ENCODE data around the gene KDM5B.

The KDM5B gene

DNA sequence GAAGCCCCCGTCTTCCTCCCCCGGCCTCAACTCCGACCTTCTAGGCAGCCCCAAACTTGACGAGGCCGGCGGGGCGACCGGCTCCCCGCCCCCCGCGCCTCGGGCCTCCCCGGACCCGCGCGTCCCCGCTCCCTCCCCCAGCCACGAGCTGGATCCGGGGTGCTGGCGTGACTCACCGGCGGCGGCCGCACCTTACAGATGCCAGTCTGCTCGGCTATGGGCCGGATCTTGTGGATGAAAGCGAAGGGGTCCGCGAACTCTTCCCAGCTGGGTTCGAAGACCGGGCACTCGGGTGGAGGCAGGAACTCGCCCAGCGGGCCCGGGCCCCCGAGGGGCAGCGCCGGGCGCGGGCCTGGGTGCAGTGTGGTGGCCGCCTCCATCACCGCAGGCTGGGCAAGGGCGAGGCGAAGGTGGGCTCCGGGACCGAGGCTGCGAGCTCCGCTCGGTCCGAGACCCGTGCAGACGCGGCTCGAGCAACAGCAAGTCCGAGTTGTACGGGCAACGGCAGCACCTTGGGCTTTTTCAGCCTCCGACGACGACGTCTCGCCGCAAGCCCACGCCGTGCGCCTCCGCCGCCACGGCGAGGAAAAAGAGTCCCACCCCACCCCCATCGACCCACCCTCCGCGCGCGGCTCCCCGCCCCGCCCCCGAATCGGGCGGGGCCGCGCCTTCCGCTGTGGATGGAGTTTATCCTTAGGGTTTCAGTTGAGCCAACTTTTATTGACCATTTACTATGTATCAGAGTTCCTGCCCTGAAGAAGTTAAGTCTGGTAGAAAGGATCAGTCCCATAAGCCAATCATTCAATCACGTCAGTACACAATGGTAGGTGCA is at the start of gene KDM5B:
TSS of gene KDM5B (minus strand) at position 496 of the 832 bp plus-strand sequence. CDS start at position 380, 116 bp downstream.
- Histone ChIP-seq H3K9me3 (ENCODE audit: control insufficient read depth in 1 of 2, low read length in 2 of 2) (no peaks in the 10 kb centered on the region), H3K27me3 (ENCODE audit: low read depth, low read length) (peaks cover 3% of the 10 kb centered on the region), H3K4me3 (ENCODE audit: low read depth in 1 of 2, low read length in 2 of 2) (peak within 1 kb of the TSS; percentile 71 to 94), H3K27ac (ENCODE audit: low read length) (peak within 1 kb of the TSS; percentile 72), H3K4me1 (ENCODE audit: control insufficient read depth in 1 of 2, insufficient read depth in 2 of 2, low read length in 2 of 2) (peaks cover 16 to 35% of the 10 kb centered on the region in 2 donors), H3K36me3 (ENCODE audit: control insufficient read depth in 1 of 2, insufficient read depth in 2 of 2, low read length in 2 of 2) (no peaks in the 10 kb centered on the region)

DNA sequence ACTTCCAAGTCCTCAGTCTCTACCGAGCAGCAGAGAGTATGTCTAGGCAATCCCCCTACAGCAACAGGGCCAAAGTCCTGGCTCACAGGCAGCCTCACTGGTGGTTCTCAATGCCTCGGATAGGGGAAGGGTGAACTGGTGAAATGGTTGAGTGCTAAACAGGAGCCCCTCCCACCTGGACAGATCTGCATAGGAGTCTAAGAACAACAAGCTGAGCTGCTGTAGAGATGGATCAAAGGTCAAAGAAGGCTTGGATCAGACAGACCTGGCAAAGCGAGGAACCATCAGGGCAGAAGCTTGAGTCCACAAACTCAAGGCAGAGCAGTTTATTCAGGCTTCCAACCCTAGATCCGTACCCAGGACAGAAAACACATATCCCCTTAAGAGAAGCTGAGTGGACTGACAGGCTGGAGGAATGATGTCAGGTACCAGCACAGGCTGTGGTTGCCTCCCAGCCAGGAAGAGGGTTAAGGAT is 49.0 kb upstream of the KDM5B start:
- Histone ChIP-seq H3K4me3 (ENCODE audit: low read depth in 1 of 2, low read length in 2 of 2) (no peak overlapping the region), H3K36me3 (ENCODE audit: control insufficient read depth in 1 of 2, insufficient read depth in 2 of 2, low read length in 2 of 2) (no peaks in the 10 kb centered on the region), H3K27me3 (ENCODE audit: low read depth, low read length) (no peaks in the 10 kb centered on the region), H3K27ac (ENCODE audit: low read length) (no peak overlapping the region), H3K9me3 (ENCODE audit: control insufficient read depth in 1 of 2, low read length in 2 of 2) (no peaks in the 10 kb centered on the region), H3K4me1 (ENCODE audit: control insufficient read depth in 1 of 2, insufficient read depth in 2 of 2, low read length in 2 of 2) (peaks cover 0 to 20% of the 10 kb centered on the region in 2 donors)

DNA sequence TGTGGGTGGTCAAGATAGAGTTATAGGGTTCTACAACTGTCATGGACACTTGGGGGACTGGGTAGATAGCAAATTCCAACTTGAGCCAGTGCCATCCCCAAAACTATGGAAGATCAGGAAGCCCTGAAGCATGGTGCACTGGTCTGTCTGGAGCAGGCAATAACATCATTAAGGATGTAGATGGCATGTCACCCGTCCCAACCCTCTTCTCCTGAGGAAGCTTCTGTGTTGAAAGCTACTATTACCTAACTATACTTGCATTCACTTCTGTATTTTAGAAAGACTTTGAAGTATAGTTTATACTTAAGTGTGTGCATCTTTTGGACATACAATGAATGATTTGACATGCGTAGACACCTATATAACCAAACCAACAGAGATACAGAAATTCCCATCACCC is 47.8 kb upstream of the KDM5B start:
- Histone ChIP-seq H3K36me3 (ENCODE audit: control insufficient read depth in 1 of 2, insufficient read depth in 2 of 2, low read length in 2 of 2) (no peaks in the 10 kb centered on the region), H3K9me3 (ENCODE audit: control insufficient read depth in 1 of 2, low read length in 2 of 2) (no peaks in the 10 kb centered on the region), H3K4me3 (ENCODE audit: low read depth in 1 of 2, low read length in 2 of 2) (no peak overlapping the region), H3K4me1 (ENCODE audit: control insufficient read depth in 1 of 2, insufficient read depth in 2 of 2, low read length in 2 of 2) (peaks cover 0 to 12% of the 10 kb centered on the region in 2 donors), H3K27ac (ENCODE audit: low read length) (no peak overlapping the region), H3K27me3 (ENCODE audit: low read depth, low read length) (no peaks in the 10 kb centered on the region)

DNA sequence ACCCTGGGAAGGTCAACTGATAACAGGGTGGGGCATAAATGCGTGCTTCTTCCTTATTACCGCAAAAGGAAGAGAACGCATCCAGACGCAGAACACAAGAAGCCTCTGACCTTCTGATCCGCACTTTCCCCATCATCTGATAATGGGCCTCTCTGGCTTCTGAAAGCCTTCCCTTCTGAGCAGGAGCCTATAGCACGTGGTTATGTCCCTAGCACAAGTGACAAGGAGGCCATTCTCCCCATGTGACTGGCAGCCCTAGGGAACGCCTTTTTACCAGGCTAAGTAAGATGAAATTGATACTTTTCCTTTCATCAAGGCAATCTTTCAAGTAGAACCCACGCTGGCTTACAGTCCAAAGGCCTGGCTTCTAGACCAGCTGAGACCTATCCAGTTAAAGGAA is 46.6 kb upstream of the KDM5B start:
- H3K27ac ChIP-seq (ENCODE audit: low read length), result no peak overlapping the region
- H3K4me3 ChIP-seq (ENCODE audit: low read depth in 1 of 2, low read length in 2 of 2), result no peak overlapping the region
- no peaks in the 10 kb centered on the region for H3K36me3 ChIP-seq (ENCODE audit: control insufficient read depth in 1 of 2, insufficient read depth in 2 of 2, low read length in 2 of 2)
- H3K27me3 ChIP-seq (ENCODE audit: low read depth, low read length), result no peaks in the 10 kb centered on the region
- peaks cover 0 to 7% of the 10 kb centered on the region in 2 donors for H3K4me1 ChIP-seq (ENCODE audit: control insufficient read depth in 1 of 2, insufficient read depth in 2 of 2, low read length in 2 of 2)
- no peaks in the 10 kb centered on the region for H3K9me3 ChIP-seq (ENCODE audit: control insufficient read depth in 1 of 2, low read length in 2 of 2)

DNA sequence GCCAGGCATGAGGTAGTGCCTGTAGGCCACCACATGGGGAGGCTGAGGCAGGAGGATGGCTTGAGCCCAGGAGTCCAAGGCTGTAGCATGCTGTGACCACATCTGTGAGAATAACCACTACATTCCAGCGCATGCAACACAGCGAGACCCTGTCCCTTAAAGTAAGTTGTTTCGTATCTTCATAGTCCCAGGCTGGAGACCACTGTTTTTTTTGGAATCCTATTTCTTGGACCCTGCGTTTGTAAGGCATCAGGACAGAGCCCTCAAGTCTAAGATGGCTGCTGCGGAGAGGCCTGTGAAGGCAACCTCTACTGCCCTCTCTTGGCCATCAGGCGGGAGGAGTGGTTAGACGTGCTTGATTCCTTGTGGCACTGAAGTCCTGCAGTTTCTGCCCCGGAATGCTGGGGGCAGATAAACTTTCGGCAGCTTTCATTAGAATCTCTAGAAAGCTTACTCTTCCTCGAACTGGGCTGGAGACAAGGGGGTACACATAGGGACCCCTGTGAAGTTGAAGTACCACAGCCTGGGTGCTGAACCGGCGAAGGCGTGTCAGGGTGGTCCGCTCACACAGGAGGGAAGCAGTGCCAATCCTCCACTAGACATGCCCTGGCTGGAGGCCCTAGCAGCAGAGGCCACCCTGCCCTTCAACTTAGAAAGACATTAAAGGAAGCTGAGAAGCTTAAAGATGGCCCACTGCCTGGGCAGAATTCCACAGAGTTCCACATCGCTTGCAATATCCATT is 44.1 kb upstream of the KDM5B start:
- Histone ChIP-seq H3K27me3 (ENCODE audit: low read depth, low read length) (no peaks in the 10 kb centered on the region), H3K36me3 (ENCODE audit: control insufficient read depth in 1 of 2, insufficient read depth in 2 of 2, low read length in 2 of 2) (no peaks in the 10 kb centered on the region), H3K4me3 (ENCODE audit: low read depth in 1 of 2, low read length in 2 of 2) (no peak overlapping the region), H3K4me1 (ENCODE audit: control insufficient read depth in 1 of 2, insufficient read depth in 2 of 2, low read length in 2 of 2) (no peaks in the 10 kb centered on the region), H3K27ac (ENCODE audit: low read length) (no peak overlapping the region), H3K9me3 (ENCODE audit: control insufficient read depth in 1 of 2, low read length in 2 of 2) (no peaks in the 10 kb centered on the region)

DNA sequence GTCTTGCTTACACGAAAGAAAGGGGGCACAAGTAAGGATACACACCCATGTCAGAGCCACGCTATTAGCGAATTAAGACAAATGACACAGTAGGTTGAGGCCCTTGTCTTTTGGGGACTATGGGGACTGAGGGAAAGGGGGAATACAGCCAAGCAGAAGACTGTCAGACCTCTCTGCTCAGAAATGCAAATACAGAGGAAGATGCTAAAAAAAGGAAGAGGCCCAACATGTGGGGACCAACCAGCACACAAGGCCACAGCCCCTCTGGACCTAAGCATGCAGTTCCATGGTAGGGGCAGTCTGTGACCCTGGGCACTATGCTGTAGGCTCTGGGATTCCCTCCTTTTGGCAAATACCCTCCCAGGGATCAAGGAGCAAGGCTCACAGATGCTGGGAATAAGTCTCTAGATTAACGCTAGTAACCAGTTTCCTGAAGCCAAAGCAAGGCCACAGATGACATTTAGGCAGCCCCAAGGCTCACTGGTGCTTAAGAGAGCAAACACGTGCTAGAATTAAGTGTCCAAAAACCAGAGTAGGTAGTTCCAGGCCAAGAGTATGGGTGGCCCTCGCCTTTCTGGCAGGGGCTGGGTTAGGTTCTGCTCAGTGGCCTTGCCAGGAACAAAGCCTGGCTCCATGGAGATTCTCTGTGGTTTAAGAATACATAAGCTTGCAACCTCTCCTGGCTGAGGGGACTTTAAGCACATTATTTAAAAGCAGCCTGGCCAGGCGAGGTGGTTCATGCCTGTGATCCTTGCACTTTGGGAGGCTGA is 42.6 kb upstream of the KDM5B start:
- Histone ChIP-seq H3K27me3 (ENCODE audit: low read depth, low read length) (no peaks in the 10 kb centered on the region), H3K27ac (ENCODE audit: low read length) (no peak overlapping the region), H3K4me1 (ENCODE audit: control insufficient read depth in 1 of 2, insufficient read depth in 2 of 2, low read length in 2 of 2) (no peaks in the 10 kb centered on the region), H3K4me3 (ENCODE audit: low read depth in 1 of 2, low read length in 2 of 2) (no peak overlapping the region), H3K36me3 (ENCODE audit: control insufficient read depth in 1 of 2, insufficient read depth in 2 of 2, low read length in 2 of 2) (no peaks in the 10 kb centered on the region), H3K9me3 (ENCODE audit: control insufficient read depth in 1 of 2, low read length in 2 of 2) (no peaks in the 10 kb centered on the region)

DNA sequence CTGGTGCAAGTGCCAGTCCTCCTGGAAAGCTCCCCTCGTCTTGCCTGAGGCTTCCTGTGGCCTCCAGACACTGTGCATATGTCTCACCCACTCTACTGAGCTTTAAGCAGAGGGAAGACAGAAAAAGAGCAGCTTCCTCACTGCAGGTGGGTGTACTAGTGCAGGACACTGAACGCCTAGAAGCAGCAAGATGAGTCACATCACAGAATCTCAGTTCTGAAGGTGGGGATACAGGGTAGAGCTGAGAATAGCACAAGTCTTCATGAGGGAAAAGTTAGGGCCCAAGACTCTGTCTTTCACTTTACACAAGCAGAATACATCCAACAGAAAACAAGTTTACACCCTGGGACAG is 39.9 kb upstream of the KDM5B start:
- H3K4me3 ChIP-seq (ENCODE audit: low read depth in 1 of 2, low read length in 2 of 2), result no peak overlapping the region
- H3K4me1 ChIP-seq (ENCODE audit: control insufficient read depth in 1 of 2, insufficient read depth in 2 of 2, low read length in 2 of 2), result no peaks in the 10 kb centered on the region
- H3K27ac ChIP-seq (ENCODE audit: low read length), result no peak overlapping the region
- H3K27me3 ChIP-seq (ENCODE audit: low read depth, low read length), result no peaks in the 10 kb centered on the region
- no peaks in the 10 kb centered on the region for H3K9me3 ChIP-seq (ENCODE audit: control insufficient read depth in 1 of 2, low read length in 2 of 2)
- no peaks in the 10 kb centered on the region for H3K36me3 ChIP-seq (ENCODE audit: control insufficient read depth in 1 of 2, insufficient read depth in 2 of 2, low read length in 2 of 2)

DNA sequence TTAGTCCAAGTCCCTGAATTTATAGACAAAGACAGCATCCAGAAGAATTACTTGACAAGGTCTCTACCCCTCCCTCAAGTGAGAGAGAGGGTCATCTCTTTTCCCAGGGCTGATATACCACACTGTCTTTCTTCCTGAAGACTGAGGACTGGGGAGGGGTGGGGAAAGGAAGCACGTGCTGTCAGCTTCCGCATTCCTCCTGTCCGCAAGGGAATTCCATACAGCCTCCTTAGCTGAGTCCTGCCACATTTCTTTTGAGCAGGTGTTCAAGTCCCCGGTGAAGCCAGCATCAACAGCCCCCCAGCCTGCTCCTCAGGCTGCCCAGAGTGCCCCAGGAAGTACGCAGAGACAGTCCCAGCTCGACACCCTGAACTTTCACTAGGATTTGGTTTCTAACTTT is 36.7 kb upstream of the KDM5B start:
- H3K9me3 ChIP-seq (ENCODE audit: control insufficient read depth in 1 of 2, low read length in 2 of 2), result no peaks in the 10 kb centered on the region
- H3K4me3 ChIP-seq (ENCODE audit: low read depth in 1 of 2, low read length in 2 of 2), result no peak overlapping the region
- H3K27ac ChIP-seq (ENCODE audit: low read length), result no peak overlapping the region
- H3K4me1 ChIP-seq (ENCODE audit: control insufficient read depth in 1 of 2, insufficient read depth in 2 of 2, low read length in 2 of 2), result no peaks in the 10 kb centered on the region
- H3K27me3 ChIP-seq (ENCODE audit: low read depth, low read length), result no peaks in the 10 kb centered on the region
- H3K36me3 ChIP-seq (ENCODE audit: control insufficient read depth in 1 of 2, insufficient read depth in 2 of 2, low read length in 2 of 2), result no peaks in the 10 kb centered on the region

DNA sequence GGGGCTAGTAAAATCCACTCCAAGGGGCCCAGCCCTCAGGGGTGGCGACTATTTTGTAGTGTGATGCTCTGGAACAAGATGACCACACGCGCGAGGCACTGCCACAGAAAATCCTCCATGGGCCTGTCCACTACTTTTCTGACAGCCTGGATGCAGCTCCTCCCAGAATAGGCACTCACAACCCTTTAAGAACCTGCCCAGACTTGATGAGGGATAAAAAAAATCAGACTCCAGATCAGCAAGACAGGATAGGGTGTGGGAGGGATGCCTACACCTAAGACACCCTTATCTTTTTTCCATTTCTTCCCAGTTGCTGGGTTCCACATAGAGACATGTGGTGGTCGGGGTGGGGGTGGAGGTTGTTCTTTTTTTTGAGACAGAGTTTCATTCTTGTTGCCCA is 36.0 kb upstream of the KDM5B start:
- Histone ChIP-seq H3K9me3 (ENCODE audit: control insufficient read depth in 1 of 2, low read length in 2 of 2) (no peaks in the 10 kb centered on the region), H3K4me3 (ENCODE audit: low read depth in 1 of 2, low read length in 2 of 2) (no peak overlapping the region), H3K4me1 (ENCODE audit: control insufficient read depth in 1 of 2, insufficient read depth in 2 of 2, low read length in 2 of 2) (no peaks in the 10 kb centered on the region), H3K27me3 (ENCODE audit: low read depth, low read length) (no peaks in the 10 kb centered on the region), H3K36me3 (ENCODE audit: control insufficient read depth in 1 of 2, insufficient read depth in 2 of 2, low read length in 2 of 2) (no peaks in the 10 kb centered on the region), H3K27ac (ENCODE audit: low read length) (no peak overlapping the region)

DNA sequence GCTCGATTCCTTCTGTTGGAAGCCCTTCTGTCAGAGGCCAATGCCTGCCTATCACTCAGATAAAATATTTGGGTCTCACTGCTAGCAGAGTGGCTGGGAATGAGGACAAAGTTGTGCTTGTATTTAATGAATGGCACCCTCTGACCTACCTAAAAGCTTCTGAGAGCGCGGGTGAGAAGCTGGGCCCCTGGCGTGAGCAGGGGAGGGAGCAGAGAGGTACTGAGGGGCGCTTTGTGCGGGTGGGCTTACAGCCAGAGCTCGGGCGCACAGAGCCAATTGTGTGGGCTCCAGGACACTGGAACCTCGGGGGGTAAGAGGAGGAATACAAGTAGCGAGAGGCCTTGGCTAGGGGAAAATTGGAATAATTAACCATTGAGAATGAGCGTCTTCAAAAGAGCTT is 34.9 kb upstream of the KDM5B start:
- Histone ChIP-seq H3K27me3 (ENCODE audit: low read depth, low read length) (no peaks in the 10 kb centered on the region), H3K27ac (ENCODE audit: low read length) (no peak overlapping the region), H3K9me3 (ENCODE audit: control insufficient read depth in 1 of 2, low read length in 2 of 2) (no peaks in the 10 kb centered on the region), H3K4me1 (ENCODE audit: control insufficient read depth in 1 of 2, insufficient read depth in 2 of 2, low read length in 2 of 2) (no peaks in the 10 kb centered on the region), H3K36me3 (ENCODE audit: control insufficient read depth in 1 of 2, insufficient read depth in 2 of 2, low read length in 2 of 2) (no peaks in the 10 kb centered on the region), H3K4me3 (ENCODE audit: low read depth in 1 of 2, low read length in 2 of 2) (no peak overlapping the region)

DNA sequence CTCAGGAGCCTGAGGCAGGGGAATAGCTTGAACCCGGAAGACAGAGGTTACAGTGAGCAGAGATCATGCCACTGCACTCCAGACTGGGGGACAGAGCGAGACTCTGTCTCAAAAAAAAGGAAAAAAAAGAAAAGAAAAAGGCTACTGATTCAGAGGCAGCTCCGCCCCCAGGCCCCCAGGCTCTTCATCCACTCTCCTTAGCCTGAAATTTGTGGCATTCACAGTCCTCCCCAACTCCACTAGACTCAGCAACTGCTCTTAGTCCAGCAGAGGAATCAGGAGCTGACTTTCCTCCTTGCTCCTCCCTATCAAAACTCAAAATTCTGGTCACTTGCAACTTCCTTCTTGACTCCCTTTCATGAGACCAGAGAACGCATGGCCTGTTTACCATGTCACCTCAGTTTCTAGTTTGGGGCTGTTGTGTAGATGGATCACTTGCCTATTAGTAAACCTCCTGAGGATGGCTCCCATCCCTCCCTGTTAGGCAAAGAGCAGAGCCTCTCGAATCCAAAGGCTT is 29.6 kb upstream of the KDM5B start:
- H3K4me3 ChIP-seq (ENCODE audit: low read depth in 1 of 2, low read length in 2 of 2), result no peak overlapping the region
- H3K27me3 ChIP-seq (ENCODE audit: low read depth, low read length), result no peaks in the 10 kb centered on the region
- no peak overlapping the region for H3K27ac ChIP-seq (ENCODE audit: low read length)
- H3K9me3 ChIP-seq (ENCODE audit: control insufficient read depth in 1 of 2, low read length in 2 of 2), result no peaks in the 10 kb centered on the region
- no peaks in the 10 kb centered on the region for H3K36me3 ChIP-seq (ENCODE audit: control insufficient read depth in 1 of 2, insufficient read depth in 2 of 2, low read length in 2 of 2)
- no peaks in the 10 kb centered on the region for H3K4me1 ChIP-seq (ENCODE audit: control insufficient read depth in 1 of 2, insufficient read depth in 2 of 2, low read length in 2 of 2)

Measured in muscle layer of duodenum (tissue), 2 donors.